Erythroblast (primary cell): ENCODE results near the gene KLHL22.

Source experiments
- GATA1 ChIP-seq: IDR thresholded peaks from 2 replicates; pipeline ENCODE4 v1.6.1; 2011; ENCODE audit warnings: low read depth, mild to moderate bottlenecking, control low read depth, low read length, moderate library complexity
- POLR2A ChIP-seq: IDR thresholded peaks from 2 replicates; pipeline ENCODE4 v1.6.1; 2011; ENCODE audit warnings: mild to moderate bottlenecking, low read length

DNA sequence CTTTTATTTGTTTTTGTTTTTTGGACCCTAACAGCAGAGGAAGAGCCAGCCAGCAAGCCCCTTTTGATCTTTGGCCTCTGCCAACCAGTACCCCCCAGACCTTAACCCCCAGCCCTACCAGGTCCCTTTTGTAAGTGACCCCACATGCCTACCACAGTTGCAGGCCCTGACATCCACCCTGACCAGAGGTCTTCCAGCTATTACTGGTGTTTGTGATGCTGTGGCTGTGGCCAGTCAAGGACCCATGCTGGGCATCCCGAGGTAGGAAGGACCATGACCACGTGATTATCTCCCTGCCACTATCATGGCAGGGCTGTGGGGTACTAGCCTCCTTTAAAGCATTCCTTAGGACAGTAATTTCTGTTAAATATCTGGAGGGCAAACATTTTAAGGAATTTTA, 20.8 kb upstream of the KLHL22 start:
- TF ChIP-seq POLR2A (no peak), GATA1 (no peak)
